RWPE1 (cell line): ENCODE measurements around the gene KANK3.

Source experiments
- CTCF ChIA-PET: fragments of 350-600 bp; sonication (Branson Sonifier 250); formaldehyde crosslinking; extraction: SDS; loops from one replicate; lab custom pipeline; 2021; lab: Yijun Ruan, JAX
- POLR2A ChIA-PET: fragments of 400-600 bp; formaldehyde crosslinking; extraction: SDS; loops from one replicate; lab custom pipeline; 2020; ENCODE audit warnings: antibody characterized with exemption; ENCODE audit not compliant: low non-redundant PET; lab: Yijun Ruan, JAX
- DNase-seq: peaks from one replicate; pipeline ENCODE4 v3.0.0; 2012; ENCODE audit warnings: low spot score
- H3K27ac ChIP-seq: fragments of 450-650 bp; 2 replicates; pipeline ENCODE4 v1.5.1; 2017
- CTCF ChIP-seq: fragments of 450-650 bp; conservative IDR thresholded peaks from 2 replicates; pipeline ENCODE4 v1.5.1; 2017; ENCODE audit warnings: low read depth, mild to moderate bottlenecking

The KANK3 gene

DNA sequence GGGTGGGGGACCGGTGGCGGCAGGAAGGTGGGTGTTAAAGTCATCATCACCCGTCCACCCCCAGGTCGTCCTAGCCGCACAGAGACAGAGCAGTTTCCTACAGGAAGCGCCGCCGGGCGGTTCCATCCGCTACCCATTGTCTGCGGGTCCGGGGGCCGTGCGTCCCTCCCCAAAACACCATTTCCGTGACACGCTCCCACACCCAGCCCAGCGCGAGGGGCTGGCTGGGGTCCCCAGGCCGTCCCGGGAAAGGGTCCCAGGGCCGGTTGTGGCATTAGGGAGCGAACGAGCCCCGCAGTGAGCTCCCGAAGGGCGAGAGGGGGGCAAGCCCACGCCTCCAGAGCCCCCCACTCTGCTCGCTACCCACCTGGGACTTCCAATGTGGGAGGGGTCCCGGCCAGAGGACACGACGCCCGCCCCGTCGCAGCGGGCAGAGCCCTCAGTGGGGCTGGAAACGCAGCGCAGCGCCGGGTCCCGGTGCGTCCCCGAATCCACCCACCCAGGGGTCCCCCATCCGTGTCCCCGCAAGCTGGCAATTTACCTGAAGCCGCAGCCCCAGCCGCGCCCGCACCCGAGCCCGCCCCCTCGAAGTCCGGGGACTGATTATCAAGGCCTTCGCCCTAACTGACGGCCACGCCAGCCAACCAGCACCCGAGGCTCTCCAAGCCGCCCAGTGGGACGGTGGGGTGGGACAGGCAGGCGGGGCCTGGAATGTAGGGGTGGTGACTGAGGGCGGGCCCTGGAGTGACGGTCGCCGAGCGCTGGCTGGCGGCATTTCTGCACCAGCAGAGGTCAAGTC is at the start of gene KANK3:
Gene KANK3, minus strand, starts transcription at position 579 of the 799 bp plus-strand sequence. CDS start 5,434 bp downstream, outside the sequence.
- CTCF ChIA-PET: interaction anchor here (0.6 to 2.2 kb wide), 3 partner anchors 10 to 663 kb away, joined by 5 to 10 read pairs (median 8); no protein-coding TSS in a partner anchor
- no peak within 1 kb of the TSS for H3K27ac ChIP-seq
- POLR2A ChIA-PET: no interaction called here
- TF ChIP-seq CTCF: no peak
- peak; percentile 99 for DNase-seq

DNA sequence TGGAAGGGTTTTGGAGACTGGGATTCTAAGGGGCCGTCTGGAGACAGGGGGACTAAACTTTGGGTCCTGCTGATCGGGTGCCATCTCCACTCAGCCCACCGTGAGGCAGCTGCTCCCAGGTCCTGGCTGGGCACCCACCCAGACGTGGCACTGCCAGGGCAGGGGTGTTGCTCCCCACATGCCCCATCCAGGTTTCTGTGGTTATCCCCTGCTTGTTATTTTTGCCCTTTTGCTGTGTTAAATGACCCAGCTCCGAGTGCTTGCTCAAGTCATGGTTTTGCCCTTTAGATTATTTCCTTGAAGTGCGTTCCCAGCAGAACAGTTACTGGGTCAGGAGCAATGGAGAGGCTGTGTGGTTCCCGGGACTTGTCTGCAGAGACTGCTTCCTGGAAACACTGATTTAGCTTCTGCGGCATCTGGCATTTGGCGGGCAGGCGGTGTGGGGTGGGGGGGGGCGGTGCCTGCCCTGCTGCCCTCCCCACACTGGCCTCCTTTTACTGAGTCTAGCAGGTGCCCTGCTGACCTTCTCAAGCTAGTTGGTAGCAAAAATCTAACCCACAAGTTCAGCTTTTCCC is 49.0 kb upstream of the KANK3 start:
- CTCF ChIA-PET: interaction anchor here (0.6 to 1.5 kb wide), 2 partner anchors 22 to 38 kb away, joined by 3 read pairs; no protein-coding TSS in a partner anchor
- no peak for TF ChIP-seq CTCF
- H3K27ac ChIP-seq: peak overlapping the region; percentile 96
- POLR2A ChIA-PET: interaction anchor here (0.6 kb wide), 1 partner anchor 121 kb away, joined by 3 read pairs; no protein-coding TSS in a partner anchor
- DNase-seq: no peak

DNA sequence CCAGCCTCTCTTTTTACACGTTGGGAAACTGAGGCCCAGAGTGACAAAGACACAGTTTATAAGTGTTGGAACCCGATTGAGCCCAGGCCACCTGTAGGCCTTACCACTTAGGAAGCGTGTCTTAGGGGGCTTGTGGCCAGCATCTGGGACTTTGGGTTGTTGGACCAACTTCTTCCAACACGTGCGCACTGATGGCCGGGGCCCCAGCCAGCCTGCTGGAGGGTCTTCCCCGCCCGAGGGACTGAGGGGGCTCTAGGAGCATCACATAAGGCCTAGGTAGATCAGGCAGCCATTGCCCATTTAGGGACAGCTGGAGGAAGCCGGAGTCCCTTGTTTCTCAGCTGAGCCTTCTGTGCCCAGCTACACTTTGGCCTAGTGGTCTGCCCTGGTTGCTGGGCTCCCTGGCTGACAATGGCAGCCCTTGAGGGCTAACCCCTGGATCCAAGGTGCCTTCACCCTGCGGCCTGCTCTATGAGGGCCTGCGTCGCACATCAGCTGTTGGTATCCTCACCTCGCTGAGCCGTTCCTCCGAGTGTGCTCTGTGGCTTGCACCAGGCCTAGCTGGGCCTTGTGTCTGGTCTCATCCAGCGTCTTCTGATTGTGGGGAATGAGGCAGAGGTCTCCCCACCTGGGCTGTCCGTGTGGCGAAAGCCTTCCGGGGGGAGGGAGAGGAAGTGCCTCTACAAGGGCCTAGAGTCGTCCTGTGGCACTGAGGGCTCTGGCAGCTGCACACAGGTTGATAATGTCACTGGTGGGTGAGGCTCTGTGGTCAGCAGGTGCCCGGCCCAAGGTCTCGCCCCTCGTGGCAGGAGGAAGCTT is 48.3 kb upstream of the KANK3 start:
- POLR2A ChIA-PET: interaction anchor here (0.5 to 1.2 kb wide), 3 partner anchors 122 to 666 kb away, joined by 3 to 5 read pairs (median 3); partner anchors contain the start of gene ZNF414
- no peak for DNase-seq
- no peak for TF ChIP-seq CTCF
- peak overlapping the region; percentile 96 for H3K27ac ChIP-seq
- CTCF ChIA-PET: interaction anchor here (0.6 to 1.5 kb wide), 2 partner anchors 21 to 37 kb away, joined by 3 read pairs; no protein-coding TSS in a partner anchor

DNA sequence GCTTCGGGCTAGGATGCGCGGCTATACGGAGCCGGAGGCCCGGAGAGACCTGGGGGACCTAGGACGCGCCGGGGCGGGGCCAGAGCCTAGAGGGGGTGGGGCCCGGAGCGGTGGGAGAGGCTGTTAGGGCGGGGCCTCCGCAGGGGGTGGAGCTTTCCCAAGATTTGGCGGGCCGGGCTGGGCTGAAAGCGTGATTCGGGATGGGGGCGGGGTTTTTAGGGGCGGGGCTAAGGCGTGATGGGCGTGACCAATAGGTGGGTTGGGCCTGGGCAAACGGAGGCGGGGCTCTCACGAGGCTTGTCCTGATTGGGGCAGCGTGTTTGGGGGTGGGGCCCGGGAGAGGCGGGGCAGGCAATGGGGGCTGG is 47.5 kb upstream of the KANK3 start:
- DNase-seq: peak; percentile 96
- CTCF ChIA-PET: no interaction called here
- peak overlapping the region; percentile 96 for H3K27ac ChIP-seq
- TF ChIP-seq CTCF: no peak
- POLR2A ChIA-PET: interaction anchor here (0.5 to 1.2 kb wide), 2 partner anchors 123 to 666 kb away, joined by 3 to 5 read pairs; partner anchors contain the start of gene ZNF414

DNA sequence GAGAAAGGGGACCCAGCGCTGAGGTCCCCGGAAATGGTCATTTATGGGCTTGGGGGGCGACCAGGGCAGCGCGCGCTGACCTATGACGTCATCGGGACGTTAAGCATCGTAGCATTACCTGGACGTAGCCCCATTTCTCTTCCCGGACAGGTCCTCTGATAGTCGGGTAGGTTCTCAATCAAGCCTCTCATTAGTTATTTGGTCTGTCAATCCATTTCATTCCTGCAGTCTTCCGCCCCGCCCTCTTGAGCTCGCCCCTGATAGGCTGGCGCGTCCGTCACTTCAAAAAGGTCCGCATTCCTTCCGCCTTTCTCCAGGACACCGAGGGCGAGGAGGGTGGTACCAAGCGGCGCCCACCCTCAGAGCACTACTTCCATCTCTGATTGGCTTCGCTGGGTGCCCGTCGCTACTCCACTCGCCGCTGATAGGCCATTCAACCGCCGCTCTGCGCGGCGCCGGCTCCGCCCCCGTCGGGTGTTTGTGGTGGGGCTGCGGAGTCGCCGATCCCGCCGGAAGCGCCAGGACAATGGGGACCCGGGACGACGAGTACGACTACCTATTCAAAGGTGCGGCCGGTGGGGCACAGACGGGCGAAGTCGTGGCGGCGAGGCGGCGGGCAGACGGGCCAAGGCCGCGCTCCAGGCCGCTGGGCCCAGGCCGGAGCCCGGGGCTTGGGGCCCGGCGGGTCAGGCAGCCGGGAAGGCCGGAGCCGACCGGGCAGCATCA is 47.0 kb upstream of the KANK3 start, which contains the start of gene RAB11B:
Gene RAB11B, plus strand, starts transcription at position 470 of the 726 bp plus-strand sequence. Its CDS starts 57 bp downstream, at position 527.
- POLR2A ChIA-PET: interaction anchor here (1.2 kb wide), 1 partner anchor 124 kb away, joined by 5 read pairs; the partner anchor contains the start of gene ZNF414
- peak; percentile 99 for DNase-seq
- TF ChIP-seq CTCF: no peak
- H3K27ac ChIP-seq: peak within 1 kb of the TSS; percentile 96
- CTCF ChIA-PET: interaction anchor here (0.6 to 1.1 kb wide), 2 partner anchors 36 to 1839 kb away, joined by 3 to 9 read pairs; no protein-coding TSS in a partner anchor
